Spleen (tissue), 11 donors: ENCODE data around the gene CEMP1. TPM values are rescaled to one million over a fixed set of nuclear protein-coding genes. Genes with fewer than 3 reads are reported as not detected.
"Not testable (repeated sequence)": the region's sequence is repeated elsewhere in the genome, so short reads cannot be mapped to it uniquely, and the experiment has no call there.

Experiments
- DNase-seq: peaks from one replicate; pipeline ENCODE4 v3.0.0-alpha.2; 2020
- H3K27ac ChIP-seq, 8 donors: fragments of 200-600 bp; sonication (generic) in 7 of 8; 1 replicate in 4 of 8; 2 replicates in 4 of 8; pipeline versions ENCODE4 v1.5.0 to v1.8.0; 2016 to 2021; ENCODE audit warnings: inconsistent platforms in 4 of 8, mild to moderate bottlenecking in 4 of 8, moderate library complexity in 1 of 8
- H3K27me3 ChIP-seq, 7 donors: fragments of 200-600 bp; sonication (generic) in 6 of 7; replicated peaks in 1 of 7; 1 replicate in 4 of 7; 2 replicates in 3 of 7; pipeline versions ENCODE4 v1.5.0 to v1.8.0; 2016 to 2021; ENCODE audit warnings: inconsistent platforms in 3 of 7, mild to moderate bottlenecking in 1 of 7
- H3K36me3 ChIP-seq, 6 donors: fragments of 200-600 bp; sonication (generic) in 5 of 6; 1 replicate in 4 of 6; 2 replicates in 2 of 6; pipeline versions ENCODE4 v1.5.0 to v1.8.0; 2016 to 2021; ENCODE audit warnings: inconsistent platforms in 2 of 6
- H3K4me1 ChIP-seq, 6 donors: fragments of 200-600 bp; sonication (generic) in 5 of 6; 1 replicate in 3 of 6; 2 replicates in 3 of 6; pipeline versions ENCODE4 v1.5.0 to v1.8.0; 2016 to 2021; ENCODE audit warnings: inconsistent platforms in 3 of 6
- H3K4me3 ChIP-seq, 8 donors: fragments of 200-600 bp; sonication (generic) in 7 of 8; 1 replicate in 4 of 8; 2 replicates in 4 of 8; pipeline versions ENCODE4 v1.5.0 to v1.8.0; 2016 to 2021; ENCODE audit warnings: inconsistent platforms in 4 of 8, mild to moderate bottlenecking in 4 of 8, moderate library complexity in 2 of 8
- H3K9me3 ChIP-seq, 8 donors: fragments of 200-600 bp; sonication (generic) in 7 of 8; 1 replicate in 4 of 8; 2 replicates in 4 of 8; pipeline versions ENCODE4 v1.5.0 to v1.8.0; 2016 to 2021; ENCODE audit warnings: inconsistent platforms in 4 of 8
- POLR2A ChIP-seq, 3 donors: fragments of 450-650 bp; IDR thresholded peaks; one replicate each; pipeline ENCODE4 v1.5.1; 2017; ENCODE audit warnings: antibody characterized with exemption in 3 of 3, mild to moderate bottlenecking in 1 of 3
- POLR2AphosphoS5 ChIP-seq, 3 donors: sonication (generic); formaldehyde crosslinking; IDR thresholded peaks; one replicate each; pipeline ENCODE4 v1.5.1; 2017; ENCODE audit warnings: antibody characterized with exemption in 3 of 3
- WGBS, 5 donors: extraction: QIAGEN DNeasy Blood & Tissue Kit in 3 of 5; methylation state at CpG; one replicate each; pipeline versions ENCODE4 v1.1.5 to v1.1.7; 2013 to 2018; 5-methylcytosine and 5-hydroxymethylcytosine counted together
- intact Hi-C: fragments of 100-400 bp; cut with DNase I; formaldehyde crosslinking; loops from one replicate; pipeline ENCODE4 v1.15.0; 2023; ENCODE audit warnings: low total_unique reads
- polyA plus RNA-seq, 3 donors: library from polyadenylated mRNA; stranded (reverse); fragments of 200-250 nt; gene quantifications; one replicate each; pipeline ENCODE4 v1.2.1, GENCODE V29; 2013
- total RNA-seq, 7 donors: library from RNA; depleted of rRNA in 3 of 7; stranded (reverse); fragments of >200 nt in 3 of 7; fragmentation: NEBNext Ultra II Directional in 4 of 7; extraction: Animal tissue kit (Norgen Biotek cat#: 25700) in 4 of 7; gene quantifications; one replicate each; pipeline versions ENCODE4 v1.1.0 to v1.2.1, GENCODE V29; 2016 to 2021
- TF ChIP-seq, protein P1 (sequence below), 11 experiments: fragments of 200-600 bp in 7 of 11; fragments of 450-650 bp in 4 of 11; sonication (generic) in 4 of 11; IDR thresholded peaks in 8 of 11; conservative IDR thresholded peaks in 3 of 11; 1 replicate in 7 of 11; 2 replicates in 4 of 11; pipeline versions ENCODE4 v1.4.0 to v1.8.0; 2016 to 2021; ENCODE audit warnings: antibody characterized with exemption in 11 of 11, inconsistent platforms in 4 of 11, mild to moderate bottlenecking in 1 of 11
- donor health status: healthy with polysubstance abuse.
- donor health status: DM: no; HTN: no; CAD: no; lungs with moderate emphysema.
- donor health status: DM: no; HTN: no; CAD: no.
- donor health status: Bipolar disorder and iron deficiency.
- donor health status: healthy.
- donor health status: DM: no; HTN: no; CAD: no.
- donor health status: DM: yes; HTN: yes; CAD: no.

Gene CEMP1
- total and polyA plus RNA-seq, 10 donors: 0.37 to 1.5 (median 0.74) TPM; not detected in 5

DNA sequence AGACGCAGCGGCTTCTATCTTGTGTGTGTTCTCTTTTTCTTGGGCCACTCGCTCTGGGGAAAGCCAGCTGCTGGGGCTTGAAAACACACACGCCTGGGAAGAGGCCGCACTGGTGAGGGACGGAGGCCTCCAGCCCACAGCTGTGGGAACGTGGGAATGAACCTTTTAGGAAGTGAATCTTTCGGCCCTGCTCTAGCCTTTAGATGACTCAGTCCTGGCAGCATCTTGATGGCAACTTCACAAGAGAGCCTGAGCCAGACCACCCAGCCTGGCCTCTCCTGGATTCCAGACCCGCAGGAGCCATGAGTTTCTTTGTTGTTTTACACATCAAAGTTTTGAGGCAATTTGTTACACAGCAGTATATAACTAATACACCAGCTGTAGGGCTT, 4.4 kb upstream of the CEMP1 start:
- intact Hi-C loops: no loop called here
- 76 to 83% (median 81%) methylated on average over 9 of the region's 9 CpGs for WGBS, 5 donors

DNA sequence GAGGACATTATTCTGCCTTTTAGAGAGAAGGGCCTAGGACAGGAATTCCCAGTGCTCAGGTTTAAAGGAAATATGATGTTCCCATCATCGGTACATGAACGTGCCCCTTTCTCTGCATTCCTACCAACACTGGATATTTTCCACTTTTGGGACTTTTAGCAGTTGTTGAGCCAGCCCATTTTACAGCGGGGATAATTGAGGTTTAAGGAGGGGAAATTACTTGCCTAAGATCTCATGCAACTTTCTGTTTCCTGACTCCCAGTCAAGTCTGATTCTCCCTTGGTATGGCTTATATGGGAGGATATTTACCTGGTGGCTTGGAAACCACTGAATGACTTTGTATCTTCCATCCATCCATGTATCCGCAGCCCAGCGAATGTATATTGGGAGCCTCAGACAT, 3.1 kb upstream of the CEMP1 start:
- H3K27me3 ChIP-seq, DNase-seq, H3K9me3 ChIP-seq, H3K4me3 ChIP-seq: not testable (repeated sequence)
- peak overlapping the region in 1 of 8 donors; percentile 99 for H3K27ac ChIP-seq
- WGBS, 5 donors: 85 to 94% (median 91%) methylated on average over 5 of the region's 5 CpGs
- peaks cover 0 to 15% (median 6%) of the 10 kb centered on the region in 6 donors for H3K36me3 ChIP-seq
- H3K4me1 ChIP-seq: peaks cover 16 to 68% (median 47%) of the 10 kb centered on the region in 6 donors
- intact Hi-C loops: loop anchor here (5.0 kb wide), 1 partner anchor 128 kb away; no protein-coding TSS in a partner anchor

More for the DNA sequence above, 4.4 kb upstream of the CEMP1 start:
- H3K36me3 ChIP-seq: peaks cover 0 to 14% (median 0%) of the 10 kb centered on the region in 6 donors
- no peak overlapping the region for H3K4me3 ChIP-seq
- no peaks in the 10 kb centered on the region for H3K27me3 ChIP-seq
- peak overlapping the region in 6 of 8 donors; percentile 93 to 96 (median 94) for H3K27ac ChIP-seq
- TF ChIP-seq POLR2AphosphoS5 (IDR thresholded peaks at IDR 0.05): no peak
- TF ChIP-seq, protein P1, sequence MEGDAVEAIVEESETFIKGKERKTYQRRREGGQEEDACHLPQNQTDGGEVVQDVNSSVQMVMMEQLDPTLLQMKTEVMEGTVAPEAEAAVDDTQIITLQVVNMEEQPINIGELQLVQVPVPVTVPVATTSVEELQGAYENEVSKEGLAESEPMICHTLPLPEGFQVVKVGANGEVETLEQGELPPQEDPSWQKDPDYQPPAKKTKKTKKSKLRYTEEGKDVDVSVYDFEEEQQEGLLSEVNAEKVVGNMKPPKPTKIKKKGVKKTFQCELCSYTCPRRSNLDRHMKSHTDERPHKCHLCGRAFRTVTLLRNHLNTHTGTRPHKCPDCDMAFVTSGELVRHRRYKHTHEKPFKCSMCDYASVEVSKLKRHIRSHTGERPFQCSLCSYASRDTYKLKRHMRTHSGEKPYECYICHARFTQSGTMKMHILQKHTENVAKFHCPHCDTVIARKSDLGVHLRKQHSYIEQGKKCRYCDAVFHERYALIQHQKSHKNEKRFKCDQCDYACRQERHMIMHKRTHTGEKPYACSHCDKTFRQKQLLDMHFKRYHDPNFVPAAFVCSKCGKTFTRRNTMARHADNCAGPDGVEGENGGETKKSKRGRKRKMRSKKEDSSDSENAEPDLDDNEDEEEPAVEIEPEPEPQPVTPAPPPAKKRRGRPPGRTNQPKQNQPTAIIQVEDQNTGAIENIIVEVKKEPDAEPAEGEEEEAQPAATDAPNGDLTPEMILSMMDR (IDR thresholded peaks at IDR 0.05 in 8 of 11, conservative IDR thresholded peaks at IDR 0.05 in 3 of 11): no peak
- no peak for TF ChIP-seq POLR2A (IDR thresholded peaks at IDR 0.05)
- H3K4me1 ChIP-seq: peaks cover 27 to 69% (median 59%) of the 10 kb centered on the region in 6 donors
- DNase-seq: peak; percentile 78
- H3K9me3 ChIP-seq: no peaks in the 10 kb centered on the region

DNA sequence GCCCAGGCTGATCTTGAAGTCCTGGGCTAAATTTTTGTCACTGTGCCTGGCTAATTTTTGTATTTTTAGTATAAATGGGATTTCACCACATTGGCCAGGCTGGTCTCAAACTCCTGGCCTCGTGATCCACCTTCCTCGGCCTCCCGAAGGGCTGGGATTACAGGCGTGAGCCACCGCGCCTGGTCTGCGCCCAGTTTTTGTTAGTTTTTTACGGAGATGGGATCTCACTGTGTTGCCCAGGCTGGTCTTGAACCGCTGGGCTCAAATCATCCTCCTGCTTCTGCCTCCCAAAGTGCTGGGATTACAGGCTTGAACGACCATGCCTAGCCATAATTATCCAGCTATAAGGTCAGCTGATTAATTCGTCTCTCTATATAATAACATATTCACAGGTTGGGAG, 2.7 kb upstream of the CEMP1 start:
- peak; percentile 72 for DNase-seq
- Histone ChIP-seq H3K27me3 (no peaks in the 10 kb centered on the region), H3K36me3 (peaks cover 0 to 19% (median 10%) of the 10 kb centered on the region in 6 donors), H3K4me1 (peaks cover 12 to 64% (median 43%) of the 10 kb centered on the region in 6 donors), H3K27ac (peak overlapping the region in 2 of 8 donors; percentile 96 to 99), H3K4me3 (no peak overlapping the region), H3K9me3 (no peaks in the 10 kb centered on the region)
- WGBS, 5 donors: 89 to 92% (median 91%) methylated on average over 11 of the region's 11 CpGs
- TF ChIP-seq, protein P1 (IDR thresholded peaks at IDR 0.05 in 8 of 11, conservative IDR thresholded peaks at IDR 0.05 in 3 of 11): no peak
- TF ChIP-seq POLR2A (IDR thresholded peaks at IDR 0.05) (no peak), POLR2AphosphoS5 (IDR thresholded peaks at IDR 0.05) (peak in 2 of 3 donors; percentile 35 to 46)
- intact Hi-C loops: loop anchor here (5.0 kb wide), 1 partner anchor 128 kb away; no protein-coding TSS in a partner anchor

DNA sequence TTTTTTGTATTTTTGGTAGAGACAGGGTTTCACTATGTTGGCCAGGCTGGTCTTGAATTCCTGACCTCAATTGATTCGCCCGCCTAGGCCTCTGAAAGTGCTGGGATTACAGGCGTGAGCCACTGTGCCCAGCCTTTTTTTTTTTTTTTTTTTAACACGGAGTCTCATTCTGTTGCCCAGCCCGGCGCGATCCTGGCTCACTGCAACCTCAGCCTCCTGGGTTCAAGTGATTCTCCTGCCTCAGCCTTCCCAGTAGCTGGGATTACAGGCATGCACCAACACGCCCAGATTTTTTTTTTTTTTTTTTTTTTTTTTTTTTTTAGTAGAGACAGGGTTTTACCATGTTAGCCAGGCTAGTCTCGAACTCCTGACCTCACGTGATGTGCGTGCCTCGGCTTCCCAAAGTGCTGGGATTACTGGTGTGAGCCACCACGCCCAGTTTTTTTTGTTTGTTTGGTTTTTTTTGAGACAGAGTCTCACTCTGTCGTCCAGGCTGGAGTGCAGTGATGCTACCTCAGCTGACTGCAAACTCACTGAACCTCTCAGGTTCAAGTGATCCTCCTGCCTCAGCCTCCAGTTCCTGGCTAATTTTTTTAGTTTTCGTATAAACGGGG, 2.0 kb upstream of the CEMP1 start:
- not testable (repeated sequence) for H3K9me3 ChIP-seq, H3K27me3 ChIP-seq, DNase-seq
- intact Hi-C loops: loop anchor here (5.0 kb wide), 1 partner anchor 129 kb away; no protein-coding TSS in a partner anchor
- peaks cover 0 to 26% (median 17%) of the 10 kb centered on the region in 6 donors for H3K36me3 ChIP-seq
- peak overlapping the region; percentile 93 to 99 (median 98) for H3K27ac ChIP-seq
- 31 to 45% (median 40%) methylated on average over 15 to 16 of the region's 16 CpGs for WGBS, 5 donors
- H3K4me1 ChIP-seq: peaks cover 9 to 62% (median 38%) of the 10 kb centered on the region in 6 donors
- peak overlapping the region; percentile 24 to 78 (median 56) for H3K4me3 ChIP-seq

DNA sequence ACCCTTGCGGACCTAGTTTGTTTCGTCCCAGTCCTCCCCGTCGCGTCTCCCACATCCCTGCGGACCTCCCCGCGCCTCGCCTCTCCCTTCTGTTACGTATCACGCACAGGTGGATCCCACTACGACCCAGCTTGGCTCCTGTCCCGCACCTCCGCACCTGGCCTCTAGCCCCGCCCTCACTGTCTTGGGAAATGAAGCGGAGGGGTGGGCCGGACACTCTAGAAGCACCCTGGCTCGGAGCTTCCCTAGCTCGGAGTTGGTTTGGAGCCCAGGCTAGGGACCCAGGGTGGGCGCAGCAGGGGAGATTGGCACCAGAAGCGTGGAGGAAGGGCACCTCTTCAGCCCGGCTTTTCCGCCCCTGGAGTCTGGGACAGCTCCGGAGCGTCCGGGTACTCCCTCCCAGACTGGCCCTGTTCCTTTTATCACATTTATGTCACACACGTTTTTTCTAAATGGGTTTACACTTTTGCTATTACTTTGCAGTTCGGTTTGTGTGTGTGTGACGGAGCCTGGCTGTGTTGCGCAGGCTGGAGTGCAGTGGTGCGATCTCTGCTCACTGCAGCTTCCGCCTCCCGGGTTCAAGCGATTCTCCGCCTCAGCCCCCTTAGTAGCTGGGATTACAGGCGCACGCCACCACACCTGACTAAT, 1.4 kb upstream of the CEMP1 start:
- H3K4me1 ChIP-seq: peaks cover 9 to 64% (median 40%) of the 10 kb centered on the region in 6 donors
- H3K4me3 ChIP-seq: peak overlapping the region; percentile 24 to 78 (median 56)
- 0 to 3% (median 1%) methylated on average over 36 to 37 of the region's 37 CpGs for WGBS, 5 donors
- TF ChIP-seq, protein P1 (IDR thresholded peaks at IDR 0.05 in 8 of 11, conservative IDR thresholded peaks at IDR 0.05 in 3 of 11): no peak
- TF ChIP-seq POLR2A (IDR thresholded peaks at IDR 0.05) (no peak), POLR2AphosphoS5 (IDR thresholded peaks at IDR 0.05) (peak; percentile 75 to 86 (median 82))
- peak overlapping the region; percentile 93 to 99 (median 98) for H3K27ac ChIP-seq
- no peaks in the 10 kb centered on the region for H3K27me3 ChIP-seq
- DNase-seq: peak; percentile 94
- peaks cover 0 to 32% (median 23%) of the 10 kb centered on the region in 6 donors for H3K36me3 ChIP-seq
- no peaks in the 10 kb centered on the region for H3K9me3 ChIP-seq
- intact Hi-C loops: loop anchor here (5.0 kb wide), 1 partner anchor 130 kb away; no protein-coding TSS in a partner anchor
